ENCODE data around the gene COL17A1.

Gene COL17A1

DNA sequence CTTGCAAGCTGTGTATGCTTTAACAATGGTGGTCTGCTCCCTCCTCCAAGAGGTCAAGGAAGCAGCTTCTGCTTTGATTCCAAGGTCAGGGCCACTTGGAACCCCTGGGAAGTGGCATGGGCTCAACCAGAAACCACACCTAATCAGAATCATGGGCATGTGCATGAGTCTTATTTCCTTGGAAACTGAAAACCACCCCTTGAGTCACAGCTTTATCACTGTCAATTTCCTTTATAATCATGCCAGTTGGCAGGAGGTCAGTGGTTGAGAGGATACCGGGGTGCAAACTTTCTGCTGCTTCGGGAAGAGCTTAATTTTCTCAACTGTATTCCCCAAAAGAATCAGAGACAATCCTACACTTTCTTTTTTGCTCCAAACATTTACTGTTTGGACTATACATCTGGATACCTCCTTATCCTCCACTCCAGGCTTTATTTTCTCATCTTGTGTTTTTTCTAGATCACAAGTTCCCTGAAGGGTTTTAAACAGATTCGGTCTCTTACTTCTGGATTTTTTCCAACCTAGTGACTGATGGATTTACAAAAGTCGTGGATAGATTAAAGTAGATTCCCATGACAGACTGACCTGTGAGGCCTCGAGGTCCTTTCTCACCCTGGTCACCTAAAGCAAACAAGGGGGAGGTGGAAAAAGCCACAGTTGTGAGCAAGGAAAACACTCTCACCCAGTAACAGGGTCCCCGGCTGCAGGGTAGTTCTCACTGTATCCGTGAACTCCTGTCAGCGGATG, 36.0 kb downstream of the COL17A1 start:
- H3K9me3 Mint-ChIP-seq: no peaks in the 10 kb centered on the region
- H3K27me3 Mint-ChIP-seq: no peaks in the 10 kb centered on the region
- no peak overlapping the region for H3K4me3 Mint-ChIP-seq
- H3K4me1 Mint-ChIP-seq (ENCODE audit: low read depth): no peaks in the 10 kb centered on the region
- no peak overlapping the region for H3K27ac Mint-ChIP-seq
- no peaks in the 10 kb centered on the region for H3K36me3 Mint-ChIP-seq (ENCODE audit: low read depth)

DNA sequence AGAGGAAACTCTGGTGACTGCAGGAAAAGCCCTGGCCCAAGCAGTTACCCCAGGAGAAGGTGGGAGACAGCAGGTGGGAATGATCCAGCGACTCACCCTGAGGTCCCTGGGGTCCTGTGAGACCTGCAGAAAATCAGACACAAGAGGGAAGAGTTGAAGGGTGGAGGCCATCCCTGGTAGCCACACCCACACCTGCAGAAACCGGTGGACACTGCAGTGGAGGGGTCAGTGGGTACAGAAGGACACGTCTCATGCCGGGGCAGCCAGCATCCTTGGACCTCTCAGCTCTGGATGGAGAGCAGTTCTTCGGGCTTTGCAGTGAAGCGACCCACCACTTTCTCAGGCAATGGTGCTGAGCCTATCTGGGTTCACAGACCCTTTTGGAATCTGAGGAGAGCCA, 39.0 kb downstream of the COL17A1 start:
- Mint-ChIP-seq H3K4me3 (no peak overlapping the region), H3K36me3 (ENCODE audit: low read depth) (no peaks in the 10 kb centered on the region), H3K4me1 (ENCODE audit: low read depth) (no peaks in the 10 kb centered on the region), H3K27me3 (no peaks in the 10 kb centered on the region), H3K9me3 (no peaks in the 10 kb centered on the region), H3K27ac (no peak overlapping the region)

DNA sequence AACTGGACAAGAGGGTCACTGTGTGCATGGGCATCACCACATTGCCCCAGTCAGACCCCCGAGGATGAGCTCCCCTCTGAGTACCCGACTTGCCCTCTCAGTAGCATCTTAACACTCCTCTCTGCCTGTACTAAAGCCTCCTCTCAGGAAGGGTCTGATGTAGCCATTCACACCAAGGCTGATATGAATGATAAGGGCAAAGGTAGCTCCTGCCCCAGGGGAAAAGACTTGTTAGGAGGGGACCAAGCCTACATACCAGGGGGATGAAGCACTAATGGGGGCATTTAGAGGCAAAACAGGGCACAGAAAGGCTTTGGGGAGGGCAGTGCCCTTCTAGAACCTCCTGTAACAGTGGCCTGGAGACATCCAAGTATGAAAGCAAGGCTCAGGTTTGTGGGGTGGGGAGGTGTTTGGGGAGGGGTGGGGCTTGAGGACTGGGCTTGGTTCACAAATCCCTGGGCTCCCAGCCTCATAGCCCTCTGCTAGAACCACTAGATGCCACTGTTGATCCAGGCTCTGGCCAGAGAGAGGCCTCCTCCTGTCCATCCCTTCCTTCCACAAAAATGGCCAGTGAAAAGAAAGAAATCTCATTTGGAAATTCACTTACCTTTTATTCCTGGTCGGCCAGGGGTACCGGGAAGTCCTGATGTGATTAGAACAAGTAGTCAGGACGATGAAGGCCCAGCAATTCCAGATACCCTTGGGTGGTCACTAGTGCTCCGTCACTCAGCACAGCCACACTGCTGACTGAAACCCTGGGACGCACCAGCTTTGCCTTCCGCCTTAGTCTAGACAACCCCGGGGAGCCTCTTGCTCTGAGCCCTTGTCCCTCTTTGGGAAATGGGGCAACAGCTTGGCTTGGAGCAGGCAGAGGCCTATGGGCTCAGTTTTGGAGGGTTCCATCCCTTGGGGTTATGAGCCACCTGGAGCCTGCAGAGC, 40.3 kb downstream of the COL17A1 start:
- H3K4me1 Mint-ChIP-seq (ENCODE audit: low read depth): no peaks in the 10 kb centered on the region
- H3K27ac Mint-ChIP-seq: no peak overlapping the region
- H3K27me3 Mint-ChIP-seq: no peaks in the 10 kb centered on the region
- no peaks in the 10 kb centered on the region for H3K36me3 Mint-ChIP-seq (ENCODE audit: low read depth)
- H3K9me3 Mint-ChIP-seq: no peaks in the 10 kb centered on the region
- H3K4me3 Mint-ChIP-seq: no peak overlapping the region

DNA sequence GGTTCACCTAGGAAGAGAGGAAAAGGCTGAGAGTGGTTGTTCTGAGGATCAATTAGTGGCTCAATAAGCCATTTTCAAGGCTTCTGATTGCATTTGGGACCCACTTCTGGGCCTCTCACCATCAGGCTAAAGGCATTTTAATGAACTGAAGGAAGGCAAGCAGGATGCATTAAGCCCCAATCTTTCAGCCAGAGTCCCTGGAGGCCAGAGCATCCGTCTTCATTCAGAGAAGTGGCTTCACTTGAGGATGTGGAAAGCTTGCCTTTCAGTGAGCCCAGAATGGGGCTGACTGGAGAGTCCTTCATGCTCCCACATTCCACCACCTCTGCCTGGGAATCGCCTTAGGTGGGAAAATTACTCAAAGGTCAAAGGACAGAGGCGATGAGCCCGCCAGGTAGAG, 41.8 kb downstream of the COL17A1 start:
- H3K27ac Mint-ChIP-seq: no peak overlapping the region
- no peaks in the 10 kb centered on the region for H3K9me3 Mint-ChIP-seq
- no peaks in the 10 kb centered on the region for H3K36me3 Mint-ChIP-seq (ENCODE audit: low read depth)
- H3K4me1 Mint-ChIP-seq (ENCODE audit: low read depth): no peaks in the 10 kb centered on the region
- H3K27me3 Mint-ChIP-seq: no peaks in the 10 kb centered on the region
- no peak overlapping the region for H3K4me3 Mint-ChIP-seq

DNA sequence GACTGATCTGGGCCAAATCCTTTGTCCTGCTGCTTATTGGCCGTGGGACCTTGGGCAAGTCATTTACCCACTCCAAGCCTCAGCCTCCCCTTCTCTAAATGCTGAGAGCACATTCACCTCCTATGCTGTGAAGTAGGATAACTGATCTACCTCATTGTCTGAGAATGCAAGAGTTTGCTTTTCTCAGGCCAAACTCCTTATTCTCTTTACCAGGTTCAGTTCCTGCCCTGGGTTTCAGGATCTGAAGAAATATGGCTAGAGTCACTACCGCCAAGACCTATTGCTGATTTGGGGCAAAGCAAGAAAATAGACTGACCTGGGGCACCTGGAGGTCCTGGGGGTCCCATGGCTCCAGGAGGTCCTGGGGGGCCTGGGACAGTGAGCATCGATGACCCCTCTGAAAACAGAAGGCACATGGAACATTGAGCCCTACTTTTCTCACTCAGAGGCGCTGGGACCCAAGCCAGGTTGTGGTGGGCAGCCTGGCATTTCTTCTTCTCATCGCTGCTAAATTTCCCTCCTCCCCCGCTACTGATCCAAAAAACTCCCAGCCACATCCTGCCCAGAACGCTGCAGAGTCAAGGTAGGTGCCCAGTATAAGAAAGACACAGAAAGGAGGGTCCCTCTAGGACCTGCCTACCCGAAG, 42.4 kb downstream of the COL17A1 start:
- H3K4me3 Mint-ChIP-seq: no peak overlapping the region
- no peaks in the 10 kb centered on the region for H3K36me3 Mint-ChIP-seq (ENCODE audit: low read depth)
- no peaks in the 10 kb centered on the region for H3K27me3 Mint-ChIP-seq
- H3K4me1 Mint-ChIP-seq (ENCODE audit: low read depth): no peaks in the 10 kb centered on the region
- H3K27ac Mint-ChIP-seq: no peak overlapping the region
- H3K9me3 Mint-ChIP-seq: no peaks in the 10 kb centered on the region

DNA sequence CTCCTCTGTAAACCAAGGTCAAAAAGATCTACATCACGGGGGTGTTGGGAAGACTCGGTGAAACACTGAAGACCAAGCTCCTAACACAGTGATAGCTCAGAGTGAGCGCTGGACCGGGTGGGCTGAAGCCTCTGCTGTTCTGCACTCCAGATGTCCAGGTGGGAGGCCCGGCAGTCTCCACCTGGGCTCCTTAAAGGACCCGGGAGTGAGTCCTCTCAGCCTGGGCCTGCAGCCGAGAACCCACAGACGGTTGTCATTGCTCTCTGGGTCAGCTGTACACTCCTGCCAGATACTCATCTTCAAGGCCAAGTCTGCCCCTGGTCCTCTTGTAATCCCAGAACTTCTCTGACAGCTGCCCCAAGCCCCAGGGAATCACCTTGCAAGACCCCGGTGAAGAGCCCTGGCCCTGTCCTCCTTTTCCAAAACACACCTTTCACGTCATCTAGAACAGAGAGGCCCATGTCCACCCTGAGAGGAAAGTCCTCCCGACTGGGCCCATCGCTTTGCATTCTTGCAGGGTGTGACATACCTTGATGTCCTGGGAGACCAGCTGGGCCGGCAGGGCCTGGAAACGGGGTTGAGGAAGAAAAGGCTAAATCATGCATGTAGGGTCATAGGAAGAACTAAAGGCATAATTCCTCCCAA, 43.7 kb downstream of the COL17A1 start:
- no peaks in the 10 kb centered on the region for H3K36me3 Mint-ChIP-seq (ENCODE audit: low read depth)
- H3K27me3 Mint-ChIP-seq: no peaks in the 10 kb centered on the region
- no peaks in the 10 kb centered on the region for H3K4me1 Mint-ChIP-seq (ENCODE audit: low read depth)
- no peaks in the 10 kb centered on the region for H3K9me3 Mint-ChIP-seq
- no peak overlapping the region for H3K27ac Mint-ChIP-seq
- no peak overlapping the region for H3K4me3 Mint-ChIP-seq

DNA sequence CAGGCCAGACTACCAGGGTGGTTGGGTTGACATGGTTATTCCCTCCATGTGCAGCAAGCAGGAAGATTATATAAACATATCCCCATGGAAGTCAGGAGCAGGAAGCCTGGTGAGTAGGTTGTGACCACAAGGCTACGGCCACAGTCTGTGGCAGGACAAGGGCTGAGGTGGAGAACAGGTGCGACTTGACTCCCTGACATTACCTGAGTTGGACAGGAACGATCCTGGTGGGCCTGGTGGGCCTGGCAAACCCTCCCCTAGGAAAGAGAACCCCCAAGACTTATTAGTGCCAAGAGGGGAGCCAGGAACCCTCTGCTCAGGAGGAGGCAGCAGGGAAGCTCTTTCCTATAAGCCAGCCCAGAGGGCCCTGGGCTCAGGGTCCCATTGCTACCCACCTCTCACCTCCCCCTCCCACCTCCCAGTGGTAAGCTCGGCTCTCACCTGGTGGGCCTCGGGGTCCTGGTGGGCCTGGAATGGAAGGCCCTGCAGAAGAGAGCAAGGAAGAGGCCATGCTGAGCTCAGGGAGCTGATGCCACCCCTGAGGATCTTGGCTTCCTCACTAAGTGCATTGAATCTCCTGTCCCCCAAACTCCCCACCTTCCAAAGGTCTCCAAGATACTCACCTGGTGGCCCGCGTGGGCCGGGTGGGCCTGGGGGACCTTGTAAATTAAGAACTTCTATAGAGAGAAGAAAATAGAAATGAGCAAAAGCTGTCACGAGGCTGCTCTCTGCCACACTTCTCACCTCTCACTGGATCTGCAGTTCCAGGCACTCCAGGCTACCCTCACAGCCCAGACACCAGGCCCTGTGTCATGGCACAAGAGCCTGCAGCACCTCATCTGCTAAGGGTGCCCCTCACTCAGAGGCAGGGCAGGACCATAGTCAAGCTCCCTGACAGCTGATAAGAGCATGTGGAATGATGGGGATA, 44.6 kb downstream of the COL17A1 start:
- Mint-ChIP-seq H3K27ac (no peak overlapping the region), H3K36me3 (ENCODE audit: low read depth) (no peaks in the 10 kb centered on the region)

DNA sequence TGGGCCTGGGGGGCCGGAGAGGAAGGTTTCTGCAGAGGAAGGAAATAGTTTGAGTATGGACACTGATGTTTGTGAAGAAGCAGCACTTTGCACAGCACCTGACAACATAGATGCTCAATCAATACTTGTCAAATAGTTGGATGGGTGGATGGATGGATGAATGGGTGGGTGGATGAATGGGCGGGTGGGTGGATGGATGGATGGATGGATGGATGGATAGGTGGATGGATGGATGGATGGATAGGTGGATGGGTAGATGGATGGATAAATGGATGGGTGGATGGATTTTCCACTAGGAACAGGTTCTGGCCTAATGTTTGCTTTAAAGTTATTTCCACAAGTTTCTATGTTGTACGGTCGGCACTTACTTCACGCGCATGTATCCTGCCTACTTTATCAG, 45.3 kb downstream of the COL17A1 start:
- Mint-ChIP-seq H3K27ac (no peak overlapping the region), H3K9me3 (no peaks in the 10 kb centered on the region), H3K36me3 (ENCODE audit: low read depth) (no peaks in the 10 kb centered on the region), H3K27me3 (no peaks in the 10 kb centered on the region), H3K4me3 (no peak overlapping the region), H3K4me1 (ENCODE audit: low read depth) (no peaks in the 10 kb centered on the region)

More for the DNA sequence above, 44.6 kb downstream of the COL17A1 start:
- Mint-ChIP-seq H3K9me3 (no peaks in the 10 kb centered on the region), H3K27me3 (no peaks in the 10 kb centered on the region), H3K4me3 (no peak overlapping the region), H3K4me1 (ENCODE audit: low read depth) (no peaks in the 10 kb centered on the region)

DNA sequence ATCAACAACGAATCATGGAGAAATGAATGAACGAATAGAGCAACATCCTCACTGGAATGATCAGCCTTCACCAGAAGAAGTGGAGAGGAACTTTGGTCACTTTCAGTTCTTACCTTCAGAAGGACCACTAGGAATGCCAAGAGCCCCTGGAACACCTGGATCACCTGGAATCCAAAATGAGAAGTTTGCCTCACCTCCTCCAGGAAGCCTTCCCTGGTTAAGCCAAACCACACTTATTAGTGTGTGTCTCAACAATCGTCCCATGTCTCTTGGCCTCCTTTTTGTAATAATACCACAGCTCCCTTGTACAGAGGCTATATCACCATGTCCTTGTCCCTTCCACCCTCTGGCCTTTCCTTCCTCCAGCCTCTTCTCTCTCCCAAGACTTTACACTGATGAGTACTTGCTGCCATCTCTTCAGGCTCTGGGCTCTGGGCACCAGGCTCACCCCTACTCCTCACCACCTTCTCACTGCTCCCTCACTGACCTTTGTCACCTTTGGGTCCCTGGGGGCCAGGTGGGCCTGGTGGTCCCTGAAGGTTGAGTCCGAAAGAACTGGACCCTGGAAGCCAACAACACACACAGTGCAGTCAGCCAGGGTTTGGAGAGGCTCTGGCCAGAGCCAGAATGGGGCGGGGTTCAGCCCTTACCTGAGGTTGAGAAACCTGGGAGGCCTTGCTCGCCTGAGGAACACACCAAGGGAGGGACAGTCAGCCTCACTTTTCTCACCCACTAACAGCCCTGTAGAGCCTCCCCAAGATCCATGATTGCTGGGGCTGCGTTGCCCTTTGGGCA, 46.5 kb downstream of the COL17A1 start:
- Mint-ChIP-seq H3K9me3 (no peaks in the 10 kb centered on the region), H3K4me3 (no peak overlapping the region), H3K36me3 (ENCODE audit: low read depth) (no peaks in the 10 kb centered on the region), H3K27me3 (no peaks in the 10 kb centered on the region), H3K27ac (no peak overlapping the region), H3K4me1 (ENCODE audit: low read depth) (no peaks in the 10 kb centered on the region)

DNA sequence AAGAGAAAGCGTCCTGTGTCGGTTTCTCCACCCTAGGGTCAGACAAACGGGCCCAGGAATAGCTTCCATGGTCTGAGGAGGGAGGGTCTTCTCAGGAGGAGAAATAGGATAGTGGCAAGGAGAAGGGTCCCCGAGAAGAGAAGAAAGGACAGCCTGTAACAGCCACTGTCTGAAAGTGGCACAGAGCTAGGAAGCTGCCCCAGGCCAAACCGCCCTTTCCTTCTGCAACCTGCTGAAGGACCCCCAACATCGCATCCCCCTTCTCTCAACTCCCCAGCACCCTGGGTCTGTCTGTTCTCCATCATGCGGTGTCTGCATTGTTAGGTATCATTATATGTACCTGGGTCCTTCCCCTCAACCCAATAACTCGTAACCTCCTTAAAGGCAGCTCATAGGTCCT, 47.1 kb downstream of the COL17A1 start:
- Mint-ChIP-seq H3K27me3 (no peaks in the 10 kb centered on the region), H3K27ac (no peak overlapping the region), H3K4me1 (ENCODE audit: low read depth) (no peaks in the 10 kb centered on the region), H3K4me3 (no peak overlapping the region), H3K9me3 (no peaks in the 10 kb centered on the region), H3K36me3 (ENCODE audit: low read depth) (no peaks in the 10 kb centered on the region)

DNA sequence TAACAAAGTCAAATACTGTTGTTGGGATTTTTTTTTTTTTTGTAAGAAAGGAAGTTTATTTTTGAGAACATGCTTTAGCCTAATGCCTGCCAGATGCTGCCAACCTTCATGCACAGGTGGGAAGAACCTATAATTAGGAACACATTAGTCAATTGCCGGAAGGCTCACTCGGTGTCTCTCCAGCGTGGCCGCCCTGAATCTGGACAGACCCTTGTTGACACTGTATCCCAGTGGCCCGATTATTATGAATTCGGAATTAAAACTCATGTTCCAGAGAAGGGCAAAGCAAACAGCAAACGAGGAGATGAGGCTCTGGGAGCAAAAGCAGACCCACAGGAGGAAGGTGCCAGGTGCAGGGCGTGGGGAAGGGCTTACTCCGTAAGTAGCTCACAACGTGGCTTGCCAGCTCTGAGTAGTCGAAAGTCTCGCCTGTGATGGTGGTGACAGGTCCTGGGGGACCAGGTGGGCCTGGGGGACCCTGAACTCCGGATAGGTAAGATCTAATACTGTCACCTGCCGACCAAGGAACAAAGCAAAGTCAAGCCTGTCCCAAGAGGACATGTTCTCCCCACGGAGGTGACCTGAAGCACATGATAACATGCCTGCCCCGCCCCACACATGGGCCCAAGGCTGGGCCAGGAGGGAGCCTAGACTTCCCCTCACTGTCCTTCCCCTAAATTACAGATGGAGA, 48.3 kb downstream of the COL17A1 start:
- Mint-ChIP-seq H3K4me3 (no peak overlapping the region), H3K4me1 (ENCODE audit: low read depth) (no peaks in the 10 kb centered on the region), H3K9me3 (no peaks in the 10 kb centered on the region), H3K27me3 (no peaks in the 10 kb centered on the region), H3K36me3 (ENCODE audit: low read depth) (peaks cover 4% of the 10 kb centered on the region), H3K27ac (no peak overlapping the region)

DNA sequence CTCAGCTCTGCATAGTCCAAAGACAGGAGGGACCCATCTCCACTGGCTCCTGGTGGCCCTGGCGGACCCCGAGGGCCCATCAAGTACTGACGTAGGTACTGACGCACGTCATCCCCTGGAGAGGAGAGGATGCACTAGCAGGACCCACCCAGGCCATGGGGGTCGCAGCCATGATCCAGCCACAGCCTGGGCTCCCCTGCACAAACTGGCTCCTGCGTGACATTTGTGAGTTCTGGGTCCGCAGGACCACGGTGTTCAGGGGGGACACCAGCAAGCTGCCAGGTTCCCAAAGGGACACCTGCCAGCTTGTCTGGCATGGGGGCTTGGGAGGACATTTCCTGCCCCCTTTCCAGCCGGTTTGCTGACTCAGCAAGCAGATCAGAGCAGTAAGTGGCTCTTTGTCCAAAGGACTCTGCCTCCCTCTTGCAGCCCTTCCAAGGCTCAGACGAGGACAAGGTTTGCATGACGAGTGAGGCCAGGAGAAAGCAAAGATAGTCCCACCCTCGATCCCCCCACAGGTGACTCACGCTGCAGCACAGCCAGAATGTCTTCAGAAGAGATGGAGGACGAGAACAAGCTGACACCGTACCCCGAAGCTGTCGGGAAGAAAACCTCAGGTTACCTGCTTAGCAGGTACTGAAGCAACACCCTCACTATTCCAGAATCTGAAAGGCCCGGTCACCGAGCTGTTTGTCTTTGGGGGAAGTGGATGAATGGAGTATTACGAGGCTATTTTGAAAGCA, 49.0 kb downstream of the COL17A1 start:
- Mint-ChIP-seq H3K36me3 (ENCODE audit: low read depth) (peaks cover 4% of the 10 kb centered on the region), H3K4me1 (ENCODE audit: low read depth) (no peaks in the 10 kb centered on the region), H3K27me3 (no peaks in the 10 kb centered on the region), H3K27ac (no peak overlapping the region), H3K4me3 (no peak overlapping the region), H3K9me3 (no peaks in the 10 kb centered on the region)
